HFF-Myc (cell line): ENCODE data around the gene RHOV.

ENCODE experiments used
- DNase-seq: peaks from one replicate; pipeline ENCODE4 v3.0.0-alpha.2; 2011; ENCODE audit warnings: low read depth; ENCODE audit errors: extremely low read depth
- H3K4me3 ChIP-seq: replicated peaks from 2 replicates; pipeline ENCODE4 v1.5.1; 2011; ENCODE audit warnings: low read depth, mild to moderate bottlenecking, control low read depth, low read length
- CTCF ChIP-seq: IDR thresholded peaks from 2 replicates; pipeline ENCODE4 v1.5.1; 2012; ENCODE audit warnings: mild to moderate bottlenecking, low read depth, low read length, control low read depth; ENCODE audit errors: missing control alignments

RHOV gene

DNA sequence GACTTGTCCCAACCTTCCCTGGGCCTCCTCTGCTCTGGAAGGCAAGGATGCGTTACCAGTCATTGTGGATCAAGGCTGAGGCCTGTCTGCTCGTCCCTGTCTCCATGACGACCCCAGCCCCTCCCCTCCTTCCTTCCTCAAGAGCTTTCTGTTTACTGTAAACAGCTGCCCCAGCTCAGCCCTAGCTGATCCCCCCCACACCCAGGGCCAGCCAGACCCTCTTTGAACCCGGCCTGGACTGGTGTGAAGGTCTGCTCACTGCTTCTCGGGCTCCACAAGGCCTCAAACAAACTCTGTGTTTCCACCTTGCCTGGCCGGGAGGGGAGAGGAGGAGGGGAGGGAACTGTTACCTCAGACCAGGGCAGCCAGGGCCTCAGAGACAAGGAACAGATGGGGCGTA lies 37.1 kb upstream of the RHOV start:
- no peak for TF ChIP-seq CTCF
- DNase-seq = no peak
- H3K4me3 ChIP-seq = no peak overlapping the region

- peak; percentile 70 for DNase-seq
- no peak for TF ChIP-seq CTCF
- H3K4me3 ChIP-seq = no peak overlapping the region
Measured at GRCh38 chr15:40909662-40910630, 35.9 kb upstream of the RHOV start.

GRCh38 chr15:40908095-40908494 lies 34.1 kb upstream of the RHOV start:
- no peak for DNase-seq
- no peak for TF ChIP-seq CTCF
- no peak overlapping the region for H3K4me3 ChIP-seq

DNA sequence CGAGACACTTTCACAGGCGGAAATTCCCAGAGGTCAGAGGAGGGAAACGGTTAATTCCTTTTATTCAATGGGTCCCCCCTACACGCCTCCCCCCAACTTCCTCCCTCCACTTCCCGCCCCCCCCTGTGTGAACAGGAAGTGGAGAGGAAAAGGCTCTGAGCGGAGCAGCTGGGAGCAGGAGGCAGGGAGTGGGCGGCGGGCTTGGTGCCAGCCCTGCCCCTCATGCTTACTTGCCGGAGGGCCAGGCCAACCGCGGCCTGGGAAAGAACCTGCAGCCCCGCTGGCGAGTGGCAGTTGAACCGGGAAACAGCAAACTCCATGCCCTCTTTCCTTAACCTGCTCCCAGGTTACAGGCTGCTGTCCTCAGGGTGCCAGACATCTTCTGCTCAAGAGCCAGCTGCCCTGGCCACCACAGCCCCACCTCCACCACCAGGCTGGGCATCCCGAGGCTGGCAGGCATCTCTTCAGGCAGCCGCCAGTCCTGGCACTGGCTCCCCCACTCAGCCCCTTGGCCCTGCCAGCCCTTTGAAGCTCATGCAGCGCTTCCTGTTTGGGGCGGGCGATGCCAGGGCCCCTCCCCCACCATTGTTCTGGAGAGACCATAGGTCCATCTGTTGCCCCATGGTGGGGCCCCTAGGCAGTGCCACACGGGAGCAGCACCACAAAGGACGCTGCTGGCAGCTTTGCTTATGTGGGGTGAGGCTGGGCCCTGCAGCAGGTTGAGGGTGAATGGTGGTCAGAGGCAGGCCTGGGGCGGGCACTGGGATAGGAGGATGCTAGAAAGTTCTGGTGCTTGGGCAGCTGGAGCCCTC lies 33.2 kb upstream of the RHOV start:
- DNase-seq = no peak
- TF ChIP-seq CTCF = no peak
- H3K4me3 ChIP-seq = peak overlapping the region; percentile 33

GRCh38 chr15:40906091-40906990 lies 32.3 kb upstream of the RHOV start:
- peak; percentile 80 for TF ChIP-seq CTCF
- peak; percentile 92 for DNase-seq

GRCh38 chr15:40904552-40905201 lies 30.6 kb upstream of the RHOV start:
- H3K4me3 ChIP-seq = no peak overlapping the region
- DNase-seq = no peak
- TF ChIP-seq CTCF = no peak

More at GRCh38 chr15:40906091-40906990, 32.3 kb upstream of the RHOV start:
- peak overlapping the region; percentile 33 for H3K4me3 ChIP-seq
